GM12878 (cell line): ENCODE measurements around the gene NAT14. TPM values are rescaled to one million over a fixed set of nuclear protein-coding genes. Genes with fewer than 3 reads are reported as not detected.
A peak's percentile ranks its signal among the peaks of the same experiment; 100 is the strongest.

Experiments used
- CHD2 ChIP-seq: IDR thresholded peaks from 2 replicates; pipeline ENCODE4 v1.6.1; 2011; ENCODE audit warnings: low read depth, low read length, improper control_type of control experiment, borderline replicate concordance
- CHD4 ChIP-seq: fragments of 200-600 bp; sonication (generic); IDR thresholded peaks from 2 replicates; pipeline ENCODE4 v1.6.1; 2016; ENCODE audit warnings: mild to moderate bottlenecking
- DPF2 ChIP-seq: fragments of 450-650 bp; IDR thresholded peaks from 2 replicates; pipeline ENCODE4 v1.6.1; 2017; ENCODE audit warnings: mild to moderate bottlenecking
- ESRRA ChIP-seq: IDR thresholded peaks from 2 replicates; pipeline ENCODE4 v1.6.1; 2012; ENCODE audit warnings: mild to moderate bottlenecking, low read length, improper control_type of control experiment
- HCFC1 ChIP-seq: fragments of 150-350 bp; IDR thresholded peaks from 2 replicates; pipeline ENCODE4 v1.6.1; 2014; ENCODE audit warnings: low read length
- IKZF2 ChIP-seq, 2 experiments: fragments of 450-650 bp; IDR thresholded peaks; 2 replicates each; pipeline ENCODE4 v1.6.1; 2017; ENCODE audit warnings: mild to moderate bottlenecking in 2 of 2, moderate library complexity in 2 of 2
- MEF2B ChIP-seq: fragments of 450-650 bp; IDR thresholded peaks from 2 replicates; pipeline ENCODE4 v1.6.1; 2018; ENCODE audit warnings: mild to moderate bottlenecking, moderate library complexity; ENCODE audit not compliant: partially characterized antibody, poor library complexity, severe bottlenecking
- MYC ChIP-seq: IDR thresholded peaks from 2 replicates; pipeline ENCODE4 v1.6.1; 2011; ENCODE audit warnings: mild to moderate bottlenecking, low read length, moderate library complexity, inconsistent platforms; ENCODE audit not compliant: insufficient read depth, insufficient replicate concordance, insufficient read length, severe bottlenecking
- POLR2AphosphoS2 ChIP-seq: IDR thresholded peaks from 2 replicates; pipeline ENCODE4 v1.6.1; 2011; ENCODE audit warnings: low read depth, mild to moderate bottlenecking, low read length, improper control_type of control experiment, moderate library complexity
- RB1 ChIP-seq: fragments of 450-650 bp; formaldehyde crosslinking; IDR thresholded peaks from 2 replicates; pipeline ENCODE4 v1.6.1; 2017; ENCODE audit warnings: mild to moderate bottlenecking, borderline replicate concordance
- RFX5 ChIP-seq: IDR thresholded peaks from 2 replicates; pipeline ENCODE4 v1.6.1; 2011; ENCODE audit warnings: low read depth, low read length, improper control_type of control experiment
- WRNIP1 ChIP-seq: IDR thresholded peaks from 2 replicates; pipeline ENCODE4 v1.6.1; 2011; ENCODE audit warnings: low read depth, low read length, improper control_type of control experiment, borderline replicate concordance
- ZNF207 ChIP-seq: fragments of 450-650 bp; IDR thresholded peaks from 2 replicates; pipeline ENCODE4 v1.6.1; 2014; ENCODE audit warnings: antibody characterized with exemption, mild to moderate bottlenecking, borderline replicate concordance
- polyA plus RNA-seq, 11 experiments: library from polyadenylated mRNA; depleted of rRNA in 4 of 11; unstranded in 6 of 11; stranded (reverse) in 5 of 11; fragments of >200 nt; fragmentation: Nextera tagmentation in 4 of 11; fragmentation: Illumina TruSeq in 1 of 11; extraction: Ambion mirVana in 4 of 11; extraction: Trizol in 1 of 11; gene quantifications; 1 replicate in 1 of 11; 2 replicates in 10 of 11; pipeline versions ENCODE4 v1.2.1 to v1.2.3, GENCODE V29; 2011 to 2016; ENCODE audit warnings: inconsistent platforms in 2 of 11, missing spikeins in 2 of 11, low read depth in 1 of 11
- total RNA-seq, 4 experiments: library from RNA; depleted of rRNA in 3 of 4; stranded (reverse); fragments of >200 nt in 3 of 4; fragmentation: Illumina TruSeq in 1 of 4; extraction: Trizol in 1 of 4; gene quantifications; 2 replicates each; pipeline versions ENCODE4 v1.2.1 to v1.2.3, GENCODE V29; 2013 to 2021
- TF ChIP-seq, protein P1 (sequence below): fragments of 450-650 bp; formaldehyde crosslinking; IDR thresholded peaks from 2 replicates; pipeline ENCODE4 v1.4.0; 2022; ENCODE audit warnings: mild to moderate bottlenecking, moderate library complexity
- TF ChIP-seq, protein P2 (sequence below): IDR thresholded peaks from 2 replicates; pipeline ENCODE4 v1.6.1; 2012; ENCODE audit warnings: low read depth, low read length, improper control_type of control experiment
- TF ChIP-seq, protein P3 (sequence below): IDR thresholded peaks from 2 replicates; pipeline ENCODE4 v1.6.1; 2011; ENCODE audit warnings: mild to moderate bottlenecking, low read depth, low read length, moderate library complexity; ENCODE audit not compliant: insufficient replicate concordance
- TF ChIP-seq, protein P4 (sequence below): fragments of 450-650 bp; IDR thresholded peaks from 2 replicates; pipeline ENCODE4 v1.6.1; 2017; ENCODE audit warnings: low read depth, mild to moderate bottlenecking, moderate library complexity

NAT14 gene
- total and polyA plus RNA-seq, 10 of the 15 experiments (the other 5 are each of a cell fraction or from before 2014, with no cell fraction given): 0.87 to 23.6 (median 9.7) TPM

DNA sequence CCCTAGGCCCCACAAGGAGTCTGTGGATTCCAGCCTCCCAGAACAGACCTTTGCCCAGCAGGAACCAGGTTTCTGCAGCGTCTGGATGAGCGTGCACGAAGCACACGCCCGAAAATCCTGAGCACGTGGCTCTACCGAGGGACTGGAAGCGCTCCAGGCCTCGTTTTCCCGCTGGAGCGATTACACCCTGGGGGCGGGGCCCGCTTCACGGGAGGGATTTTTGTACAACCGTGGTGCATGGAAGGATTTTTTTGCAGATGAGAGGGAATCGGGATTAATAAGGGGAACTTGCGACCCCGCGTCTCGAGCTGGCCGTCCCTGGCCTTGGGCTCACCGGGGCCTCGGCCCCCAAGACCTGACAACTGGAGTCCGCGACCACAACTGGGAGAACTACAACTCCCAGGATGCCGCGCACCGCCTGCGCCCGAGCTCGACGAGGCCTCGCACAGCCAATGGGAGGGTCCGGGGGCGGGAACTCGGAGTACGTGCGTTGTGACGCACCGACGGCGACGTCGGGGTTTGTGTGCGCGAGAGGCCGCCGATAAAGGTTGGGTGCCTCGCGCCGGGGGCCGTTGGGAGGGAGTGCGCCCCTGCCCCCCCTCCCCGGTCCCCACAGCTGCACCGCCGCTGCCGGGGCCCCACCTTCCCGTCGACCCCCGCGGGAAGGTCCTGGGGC lies 8.8 kb upstream of the NAT14 start, which contains the start of gene ZNF628 (continued):
- TF ChIP-seq, protein P1, sequence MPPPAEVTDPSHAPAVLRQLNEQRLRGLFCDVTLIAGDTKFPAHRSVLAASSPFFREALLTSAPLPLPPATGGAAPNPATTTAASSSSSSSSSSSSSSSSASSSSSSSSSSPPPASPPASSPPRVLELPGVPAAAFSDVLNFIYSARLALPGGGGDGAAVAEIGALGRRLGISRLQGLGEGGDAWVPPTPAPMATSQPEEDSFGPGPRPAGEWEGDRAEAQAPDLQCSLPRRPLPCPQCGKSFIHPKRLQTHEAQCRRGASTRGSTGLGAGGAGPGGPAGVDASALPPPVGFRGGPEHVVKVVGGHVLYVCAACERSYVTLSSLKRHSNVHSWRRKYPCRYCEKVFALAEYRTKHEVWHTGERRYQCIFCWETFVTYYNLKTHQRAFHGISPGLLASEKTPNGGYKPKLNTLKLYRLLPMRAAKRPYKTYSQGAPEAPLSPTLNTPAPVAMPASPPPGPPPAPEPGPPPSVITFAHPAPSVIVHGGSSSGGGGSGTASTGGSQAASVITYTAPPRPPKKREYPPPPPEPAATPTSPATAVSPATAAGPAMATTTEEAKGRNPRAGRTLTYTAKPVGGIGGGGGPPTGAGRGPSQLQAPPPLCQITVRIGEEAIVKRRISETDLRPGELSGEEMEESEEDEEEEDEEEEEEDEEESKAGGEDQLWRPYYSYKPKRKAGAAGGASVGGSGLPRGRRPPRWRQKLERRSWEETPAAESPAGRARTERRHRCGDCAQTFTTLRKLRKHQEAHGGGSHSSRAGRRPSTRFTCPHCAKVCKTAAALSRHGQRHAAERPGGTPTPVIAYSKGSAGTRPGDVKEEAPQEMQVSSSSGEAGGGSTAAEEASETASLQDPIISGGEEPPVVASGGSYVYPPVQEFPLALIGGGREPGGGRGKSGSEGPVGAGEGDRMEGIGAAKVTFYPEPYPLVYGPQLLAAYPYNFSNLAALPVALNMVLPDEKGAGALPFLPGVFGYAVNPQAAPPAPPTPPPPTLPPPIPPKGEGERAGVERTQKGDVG (CRISPR knock-in tag): no peak
- TF ChIP-seq RFX5 (0 out of 2 replicates have a peak, but pooled peaks have one; percentile 21), ESRRA (no peak), ZNF207 (peak; percentile 31; the same call in 1 of the 2 replicates), HCFC1 (peak; percentile 95), MYC (peak; percentile 38), DPF2 (0 out of 2 replicates have a peak, but pooled peaks have one; percentile 35), IKZF2 (IDR thresholded peaks at IDR 0.05) (peak; percentile 48 to 60; a peak in 2 of 4 replicates), RB1 (0 out of 2 replicates have a peak, but pooled peaks have one; percentile 42), CHD2 (peak; percentile 94), CHD4 (no peak), MEF2B (peak; percentile 36), POLR2AphosphoS2 (no peak; the same call in 1 of the 2 replicates), WRNIP1 (no peak)
- TF ChIP-seq, protein P2, sequence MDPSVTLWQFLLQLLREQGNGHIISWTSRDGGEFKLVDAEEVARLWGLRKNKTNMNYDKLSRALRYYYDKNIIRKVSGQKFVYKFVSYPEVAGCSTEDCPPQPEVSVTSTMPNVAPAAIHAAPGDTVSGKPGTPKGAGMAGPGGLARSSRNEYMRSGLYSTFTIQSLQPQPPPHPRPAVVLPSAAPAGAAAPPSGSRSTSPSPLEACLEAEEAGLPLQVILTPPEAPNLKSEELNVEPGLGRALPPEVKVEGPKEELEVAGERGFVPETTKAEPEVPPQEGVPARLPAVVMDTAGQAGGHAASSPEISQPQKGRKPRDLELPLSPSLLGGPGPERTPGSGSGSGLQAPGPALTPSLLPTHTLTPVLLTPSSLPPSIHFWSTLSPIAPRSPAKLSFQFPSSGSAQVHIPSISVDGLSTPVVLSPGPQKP: peak; percentile 55; the same call in 1 of the 2 replicates
- TF ChIP-seq, protein P3, sequence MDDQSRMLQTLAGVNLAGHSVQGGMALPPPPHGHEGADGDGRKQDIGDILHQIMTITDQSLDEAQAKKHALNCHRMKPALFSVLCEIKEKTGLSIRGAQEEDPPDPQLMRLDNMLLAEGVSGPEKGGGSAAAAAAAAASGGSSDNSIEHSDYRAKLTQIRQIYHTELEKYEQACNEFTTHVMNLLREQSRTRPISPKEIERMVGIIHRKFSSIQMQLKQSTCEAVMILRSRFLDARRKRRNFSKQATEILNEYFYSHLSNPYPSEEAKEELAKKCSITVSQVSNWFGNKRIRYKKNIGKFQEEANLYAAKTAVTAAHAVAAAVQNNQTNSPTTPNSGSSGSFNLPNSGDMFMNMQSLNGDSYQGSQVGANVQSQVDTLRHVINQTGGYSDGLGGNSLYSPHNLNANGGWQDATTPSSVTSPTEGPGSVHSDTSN: peak; percentile 23
- TF ChIP-seq, protein P4, sequence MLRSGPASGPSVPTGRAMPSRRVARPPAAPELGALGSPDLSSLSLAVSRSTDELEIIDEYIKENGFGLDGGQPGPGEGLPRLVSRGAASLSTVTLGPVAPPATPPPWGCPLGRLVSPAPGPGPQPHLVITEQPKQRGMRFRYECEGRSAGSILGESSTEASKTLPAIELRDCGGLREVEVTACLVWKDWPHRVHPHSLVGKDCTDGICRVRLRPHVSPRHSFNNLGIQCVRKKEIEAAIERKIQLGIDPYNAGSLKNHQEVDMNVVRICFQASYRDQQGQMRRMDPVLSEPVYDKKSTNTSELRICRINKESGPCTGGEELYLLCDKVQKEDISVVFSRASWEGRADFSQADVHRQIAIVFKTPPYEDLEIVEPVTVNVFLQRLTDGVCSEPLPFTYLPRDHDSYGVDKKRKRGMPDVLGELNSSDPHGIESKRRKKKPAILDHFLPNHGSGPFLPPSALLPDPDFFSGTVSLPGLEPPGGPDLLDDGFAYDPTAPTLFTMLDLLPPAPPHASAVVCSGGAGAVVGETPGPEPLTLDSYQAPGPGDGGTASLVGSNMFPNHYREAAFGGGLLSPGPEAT: peak; percentile 36; the same call in 1 of the 2 replicates
